Fibroblast of lung (primary cell): ENCODE measurements around the gene KLHL6. TPM values are rescaled to one million over a fixed set of nuclear protein-coding genes. Genes with fewer than 3 reads are reported as not detected.

Source experiments
- DNase-seq, 2 donors: peaks; one replicate each; pipeline versions ENCODE4 v3.0.0 to v3.0.0-alpha.2; 2010; ENCODE audit warnings: low read depth in 2 of 2
- H2AFZ ChIP-seq: 2 replicates; pipeline ENCODE4 v1.5.1; 2012; ENCODE audit warnings: low read length, control low read depth, inconsistent platforms
- H3K27ac ChIP-seq: 2 replicates; pipeline ENCODE4 v1.5.1; 2011; ENCODE audit warnings: low read length, control low read depth; ENCODE audit not compliant: insufficient read depth
- H3K27me3 ChIP-seq: 2 replicates; pipeline ENCODE4 v1.5.1; 2011; ENCODE audit warnings: mild to moderate bottlenecking, low read length; ENCODE audit not compliant: control insufficient read depth, insufficient read depth
- H3K36me3 ChIP-seq: 2 replicates; pipeline ENCODE4 v1.5.1; 2011; ENCODE audit warnings: low read length; ENCODE audit not compliant: control insufficient read depth, insufficient read depth
- H3K4me1 ChIP-seq: 2 replicates; pipeline ENCODE4 v1.5.1; 2011; ENCODE audit warnings: low read length; ENCODE audit not compliant: control insufficient read depth, insufficient read depth; ENCODE audit errors: extremely low read depth
- H3K4me2 ChIP-seq: 2 replicates; pipeline ENCODE4 v1.5.1; 2011; ENCODE audit warnings: low read length, control low read depth; ENCODE audit not compliant: insufficient read depth; ENCODE audit errors: extremely low read depth
- H3K4me3 ChIP-seq, 4 experiments: fragments of 200-600 bp in 1 of 4; sonication (generic) in 1 of 4; replicated peaks in 1 of 4; 2 replicates each; pipeline ENCODE4 v1.5.1; 2011 to 2016; ENCODE audit warnings: low read length in 4 of 4, low read depth in 3 of 4, mild to moderate bottlenecking in 3 of 4, control low read depth in 2 of 4, inconsistent platforms in 1 of 4, mixed read lengths in 1 of 4; ENCODE audit not compliant: insufficient read depth in 1 of 4; ENCODE audit errors: control extremely low read depth in 1 of 4
- H3K79me2 ChIP-seq: 2 replicates; pipeline ENCODE4 v1.5.1; 2012; ENCODE audit warnings: mild to moderate bottlenecking, low read length, inconsistent platforms; ENCODE audit not compliant: control insufficient read depth, insufficient read depth
- H3K9ac ChIP-seq: 2 replicates; pipeline ENCODE4 v1.5.1; 2011; ENCODE audit warnings: mild to moderate bottlenecking, low read length, control low read depth; ENCODE audit not compliant: insufficient read depth
- H3K9me3 ChIP-seq: 2 replicates; pipeline ENCODE4 v1.5.1; 2012; ENCODE audit warnings: low read depth, low read length; ENCODE audit not compliant: control insufficient read depth, insufficient read depth
- H4K20me1 ChIP-seq: 2 replicates; pipeline ENCODE4 v1.5.1; 2011; ENCODE audit warnings: low read length; ENCODE audit not compliant: control insufficient read depth, insufficient read depth; ENCODE audit errors: extremely low read depth
- CTCF ChIP-seq, 2 donors: IDR thresholded peaks in 1 of 2; conservative IDR thresholded peaks in 1 of 2; 1 replicate in 1 of 2; 2 replicates in 1 of 2; pipeline ENCODE4 v1.5.1; 2011 to 2012; ENCODE audit warnings: low read length in 2 of 2, control low read depth in 1 of 2, inconsistent platforms in 1 of 2, low read depth in 1 of 2, mild to moderate bottlenecking in 1 of 2
- EZH2 ChIP-seq: IDR thresholded peaks from 2 replicates; pipeline ENCODE4 v1.5.1; 2012; ENCODE audit warnings: low read length, control low read depth, mild to moderate bottlenecking; ENCODE audit errors: missing control alignments
- polyA plus RNA-seq, 2 donors: library from polyadenylated mRNA; depleted of rRNA in 1 of 2; stranded (reverse) in 1 of 2; unstranded in 1 of 2; fragments of >200 nt; gene quantifications; 2 replicates each; pipeline ENCODE4 v1.2.1, GENCODE V29; 2011 to 2012; ENCODE audit warnings: missing spikeins in 1 of 2
- total RNA-seq: library from RNA; depleted of rRNA; stranded (reverse); fragments of >200 nt; gene quantifications from 2 replicates; pipeline ENCODE4 v1.2.1, GENCODE V29; 2014

KLHL6 gene
- total and polyA plus RNA-seq, 2 donors (not counting 1 experiment from before 2014, with no cell fraction given) = not detected

- Histone ChIP-seq H3K4me1 (no peaks in the 10 kb centered on the region), H3K9me3 (no peaks in the 10 kb centered on the region), H2AFZ (no peak overlapping the region), H3K4me3 (no peak overlapping the region), H4K20me1 (no peaks in the 10 kb centered on the region), H3K79me2 (no peaks in the 10 kb centered on the region), H3K27me3 (peaks cover 2% of the 10 kb centered on the region), H3K9ac (no peak overlapping the region), H3K36me3 (no peaks in the 10 kb centered on the region), H3K4me2 (no peak overlapping the region), H3K27ac (no peak overlapping the region)
- no peak for DNase-seq
- TF ChIP-seq EZH2 (no peak), CTCF (conservative IDR thresholded peaks at IDR 0.05 in 1 of 2, IDR thresholded peaks at IDR 0.05 in 1 of 2; ENCODE audit: low read depth in 1 of 2, low read length in 2 of 2) (no peak)
Observed at GRCh38 chr3:183487016-183487415, 68.5 kb downstream of the KLHL6 start.

GRCh38 chr3:183486472-183486871 lies 69.0 kb downstream of the KLHL6 start:
- Histone ChIP-seq H3K9me3 (no peaks in the 10 kb centered on the region), H3K36me3 (no peaks in the 10 kb centered on the region), H3K4me2 (no peak overlapping the region), H3K9ac (no peak overlapping the region), H3K27me3 (peaks cover 2% of the 10 kb centered on the region), H3K27ac (no peak overlapping the region), H4K20me1 (no peaks in the 10 kb centered on the region), H2AFZ (no peak overlapping the region), H3K79me2 (no peaks in the 10 kb centered on the region), H3K4me1 (no peaks in the 10 kb centered on the region), H3K4me3 (no peak overlapping the region)
- no peak for DNase-seq
- no peak for TF ChIP-seq CTCF (conservative IDR thresholded peaks at IDR 0.05 in 1 of 2, IDR thresholded peaks at IDR 0.05 in 1 of 2; ENCODE audit: low read depth in 1 of 2, low read length in 2 of 2)
- no peak for TF ChIP-seq EZH2

GRCh38 chr3:183485585-183485984 lies 69.9 kb downstream of the KLHL6 start:
- peaks cover 2% of the 10 kb centered on the region for H3K27me3 ChIP-seq

More at GRCh38 chr3:183485585-183485984, 69.9 kb downstream of the KLHL6 start:
- Histone ChIP-seq H4K20me1 (no peaks in the 10 kb centered on the region), H3K27ac (no peak overlapping the region), H3K9me3 (no peaks in the 10 kb centered on the region), H3K9ac (no peak overlapping the region), H3K79me2 (no peaks in the 10 kb centered on the region), H3K36me3 (no peaks in the 10 kb centered on the region), H3K4me2 (no peak overlapping the region), H3K4me1 (no peaks in the 10 kb centered on the region), H3K4me3 (no peak overlapping the region), H2AFZ (no peak overlapping the region)
- no peak for TF ChIP-seq CTCF (conservative IDR thresholded peaks at IDR 0.05 in 1 of 2, IDR thresholded peaks at IDR 0.05 in 1 of 2; ENCODE audit: low read depth in 1 of 2, low read length in 2 of 2)
- no peak for TF ChIP-seq EZH2
- DNase-seq = no peak
